GM18519 (cell line): ENCODE results near the gene SARNP.
"Not testable (repeated sequence)": the region's sequence is repeated elsewhere in the genome, so short reads cannot be mapped to it uniquely, and the experiment has no call there.

Source experiments
- ATAC-seq: cut with Tn5 transposase; IDR thresholded peaks from one replicate; pipeline ENCODE4 v1.9.1; 2021; ENCODE audit warnings: mild to moderate bottlenecking, moderate library complexity; ENCODE audit not compliant: unreplicated experiment, low FRiP score

Gene SARNP

GRCh38 chr12:55839345-55840140 is 22.0 kb upstream of the SARNP start:
- ATAC-seq, result no peak

GRCh38 chr12:55838361-55838760 is 20.8 kb upstream of the SARNP start:
- no peak for ATAC-seq

- not testable (repeated sequence) for ATAC-seq
These were observed 16.9 kb upstream of the SARNP start for GRCh38 chr12:55834400-55834799.

- no peak for ATAC-seq
These were observed 15.5 kb upstream of the SARNP start for GRCh38 chr12:55833056-55833455.

GRCh38 chr12:55831447-55831815 is 13.9 kb upstream of the SARNP start:
- ATAC-seq, result no peak

GRCh38 chr12:55830601-55831446 is 13.3 kb upstream of the SARNP start:
- ATAC-seq, result no peak

- peak; percentile 4 for ATAC-seq
These were observed 12.6 kb upstream of the SARNP start for GRCh38 chr12:55829967-55830600.

- no peak for ATAC-seq
These were observed 10.8 kb upstream of the SARNP start for GRCh38 chr12:55828357-55828756.

- no peak for ATAC-seq
These were observed 10.3 kb upstream of the SARNP start for GRCh38 chr12:55827806-55828205.

GRCh38 chr12:55824726-55825125 is 7.2 kb upstream of the SARNP start:
- ATAC-seq, result no peak

GRCh38 chr12:55823419-55823818 is 5.9 kb upstream of the SARNP start:
- ATAC-seq, result no peak

GRCh38 chr12:55822228-55822627 is 4.7 kb upstream of the SARNP start:
- ATAC-seq, result no peak

- ATAC-seq, result no peak
These were observed 3.2 kb upstream of the SARNP start for GRCh38 chr12:55820679-55821078.

- ATAC-seq, result no peak
These were observed 1.4 kb upstream of the SARNP start for GRCh38 chr12:55818886-55819285.

- no peak for ATAC-seq
These were observed 710 bp upstream of the SARNP start for GRCh38 chr12:55818140-55818728.

- no peak for ATAC-seq
These were observed 611 bp downstream of the SARNP start for GRCh38 chr12:55816881-55817344.

- ATAC-seq, result no peak
These were observed 2.1 kb downstream of the SARNP start for GRCh38 chr12:55815473-55815872.

GRCh38 chr12:55814257-55814656 is 3.3 kb downstream of the SARNP start:
- no peak for ATAC-seq

GRCh38 chr12:55812088-55812487 is 5.4 kb downstream of the SARNP start:
- ATAC-seq, result no peak

GRCh38 chr12:55809274-55809673 is 8.2 kb downstream of the SARNP start:
- no peak for ATAC-seq

GRCh38 chr12:55806982-55807381 is 10.5 kb downstream of the SARNP start:
- no peak for ATAC-seq
